ENCODE measurements around the gene CAMSAP1.
A peak's percentile ranks its signal among the peaks of the same experiment; 100 is the strongest.
"Not testable (repeated sequence)": the region's sequence is repeated elsewhere in the genome, so short reads cannot be mapped to it uniquely, and the experiment has no call there.

The CAMSAP1 gene

DNA sequence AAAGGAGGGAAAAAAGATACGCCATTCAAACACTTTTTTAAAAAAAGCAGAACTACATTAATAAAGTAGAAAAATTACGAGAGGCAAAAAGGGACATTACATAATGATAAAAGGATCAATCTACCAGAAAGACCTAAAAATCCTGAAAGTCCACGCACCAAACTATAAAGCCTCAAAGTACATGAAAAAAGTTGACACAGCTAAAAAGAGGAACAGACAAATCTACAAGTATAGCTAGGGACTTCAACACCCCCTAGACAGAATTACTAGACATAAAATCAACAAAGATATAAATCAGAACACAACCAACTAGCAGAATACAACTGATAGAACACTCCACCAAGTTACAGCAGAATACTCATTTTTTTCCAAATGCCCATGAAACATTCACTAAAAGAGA, 11.1 kb downstream of the CAMSAP1 start:
- no peak for DNase-seq

GRCh38 chr9:135895202-135895848, 12.0 kb downstream of the CAMSAP1 start:
- no peak for DNase-seq

DNA sequence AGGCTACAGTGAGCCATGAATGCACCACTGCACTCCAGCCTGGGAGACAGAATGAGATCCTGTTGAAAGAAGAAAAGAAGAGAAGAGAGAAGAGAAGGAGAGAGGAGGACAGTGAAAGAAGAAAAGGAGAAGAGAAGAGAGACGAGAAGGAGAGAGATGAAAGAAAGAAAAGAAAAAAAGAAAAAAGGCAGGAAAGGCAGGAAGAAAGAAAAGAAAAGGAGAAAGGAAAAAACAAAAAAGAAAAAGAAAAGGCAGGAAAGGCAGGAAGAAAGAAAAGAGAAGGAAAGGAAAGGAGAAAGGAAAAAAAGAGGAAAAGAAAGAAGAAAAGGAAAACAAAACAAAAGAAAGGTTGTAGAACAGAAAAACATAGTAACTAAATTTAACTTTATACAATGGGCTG, 14.2 kb downstream of the CAMSAP1 start:
- DNase-seq = no peak

- DNase-seq = not testable (repeated sequence)
These were observed 15.0 kb downstream of the CAMSAP1 start for GRCh38 chr9:135892327-135892726.

GRCh38 chr9:135891027-135891631, 16.2 kb downstream of the CAMSAP1 start:
- no peak for DNase-seq

GRCh38 chr9:135890190-135891026, 16.9 kb downstream of the CAMSAP1 start:
- DNase-seq = no peak

DNA sequence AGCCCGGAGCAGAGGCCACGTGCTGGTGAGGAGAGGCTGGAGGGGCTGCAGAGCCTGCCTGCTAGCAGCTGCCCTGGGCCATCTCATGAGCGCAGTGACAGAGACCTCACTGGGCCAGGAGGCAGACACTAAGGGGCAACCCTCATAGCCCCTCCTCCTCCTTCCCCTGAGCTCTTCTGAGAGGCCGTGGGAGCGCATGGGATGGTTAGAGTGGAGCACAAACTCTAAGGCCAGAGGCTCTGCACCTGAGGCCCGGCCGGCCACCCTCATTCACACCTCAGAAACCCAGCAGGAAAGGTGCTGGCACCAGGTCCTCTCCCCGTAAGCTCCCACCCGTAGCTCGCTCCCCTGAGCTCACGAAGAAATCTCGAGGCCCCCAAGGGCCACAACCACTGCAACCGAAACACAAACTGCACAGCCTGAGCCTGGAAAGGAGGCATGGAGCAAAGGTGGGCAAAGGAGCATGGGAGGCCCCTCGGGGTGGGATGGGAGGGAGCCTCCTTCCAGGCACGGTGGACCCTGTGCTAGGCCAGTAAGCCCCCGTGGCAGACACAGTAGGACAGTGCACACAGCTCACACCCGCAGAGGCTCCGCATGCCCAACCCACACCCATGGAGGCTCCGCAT, 17.7 kb downstream of the CAMSAP1 start:
- DNase-seq = no peak

DNA sequence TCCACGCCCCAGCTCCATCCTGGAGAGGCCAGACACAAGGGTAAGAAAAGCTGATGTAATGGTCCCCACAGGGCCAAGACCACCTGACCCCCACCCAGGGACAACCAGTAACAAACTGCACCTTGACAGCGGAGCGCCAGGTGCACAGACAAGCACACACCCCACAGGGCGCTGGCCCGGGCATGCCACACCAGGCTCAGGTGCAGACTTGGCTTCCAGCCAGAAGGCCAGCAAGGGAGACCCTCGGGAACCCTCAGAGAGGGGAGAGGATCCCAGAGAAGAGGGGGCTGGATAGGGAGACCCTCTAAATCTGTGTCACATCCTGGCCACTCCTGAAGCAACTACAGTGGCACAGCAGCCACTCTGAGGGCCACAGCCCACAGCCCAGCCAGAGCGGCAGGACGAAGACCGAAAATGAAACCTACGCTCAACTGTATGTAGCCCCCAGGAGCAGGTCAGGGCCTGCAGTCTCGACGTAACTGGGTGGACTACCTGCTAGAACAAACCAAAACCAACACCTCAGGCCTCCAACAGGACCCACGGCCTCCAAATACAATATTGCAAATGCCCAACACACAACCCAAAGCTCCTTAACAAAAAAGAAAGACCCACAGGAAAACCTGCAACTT, 18.5 kb downstream of the CAMSAP1 start:
- no peak for DNase-seq

- no peak for DNase-seq
These were observed 19.1 kb downstream of the CAMSAP1 start for GRCh38 chr9:135888126-135888765.

GRCh38 chr9:135887585-135888050, 19.7 kb downstream of the CAMSAP1 start:
- peak; percentile 55 for DNase-seq

- no peak for DNase-seq
These were observed 20.3 kb downstream of the CAMSAP1 start for GRCh38 chr9:135887021-135887507.

DNA sequence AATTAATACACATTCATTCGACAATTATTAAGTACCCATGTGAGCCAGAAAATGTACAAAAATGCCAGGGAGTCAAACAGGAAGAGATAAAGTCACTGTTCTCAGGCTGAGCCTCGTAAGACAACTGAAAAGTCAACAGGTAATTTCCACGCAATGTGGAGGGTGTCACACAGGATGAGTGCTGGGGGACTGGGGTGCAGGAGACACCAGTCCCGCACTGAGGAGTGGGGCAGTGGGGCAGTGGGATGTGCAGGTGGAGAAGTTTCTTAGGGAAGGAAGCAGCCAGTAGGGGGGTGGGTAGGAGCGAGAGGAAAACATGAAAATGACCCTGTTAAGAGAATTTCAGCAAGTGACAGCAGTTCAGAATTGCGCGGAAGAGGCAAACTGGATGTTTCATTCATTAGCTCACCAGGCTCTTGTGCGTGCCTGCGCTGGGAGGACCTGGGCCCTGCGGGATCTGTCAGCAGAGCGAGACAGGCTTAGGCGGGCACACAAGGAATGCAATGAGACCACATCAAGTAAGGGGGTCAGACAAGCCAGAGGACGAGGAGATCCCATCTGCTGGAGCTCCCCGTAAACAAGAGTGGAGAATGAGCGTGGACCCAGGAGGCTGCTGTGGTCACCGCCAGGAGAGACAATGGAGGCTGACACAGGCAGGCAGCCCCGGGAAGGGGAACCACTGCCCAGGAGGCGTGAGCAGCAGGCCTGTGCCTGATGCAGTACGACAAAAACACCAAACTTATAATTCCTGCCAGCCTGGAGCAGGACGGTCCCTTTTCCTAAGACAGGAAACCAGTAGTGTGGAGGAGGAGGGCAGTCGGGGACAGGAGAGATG, 21.0 kb downstream of the CAMSAP1 start:
- DNase-seq = no peak

DNA sequence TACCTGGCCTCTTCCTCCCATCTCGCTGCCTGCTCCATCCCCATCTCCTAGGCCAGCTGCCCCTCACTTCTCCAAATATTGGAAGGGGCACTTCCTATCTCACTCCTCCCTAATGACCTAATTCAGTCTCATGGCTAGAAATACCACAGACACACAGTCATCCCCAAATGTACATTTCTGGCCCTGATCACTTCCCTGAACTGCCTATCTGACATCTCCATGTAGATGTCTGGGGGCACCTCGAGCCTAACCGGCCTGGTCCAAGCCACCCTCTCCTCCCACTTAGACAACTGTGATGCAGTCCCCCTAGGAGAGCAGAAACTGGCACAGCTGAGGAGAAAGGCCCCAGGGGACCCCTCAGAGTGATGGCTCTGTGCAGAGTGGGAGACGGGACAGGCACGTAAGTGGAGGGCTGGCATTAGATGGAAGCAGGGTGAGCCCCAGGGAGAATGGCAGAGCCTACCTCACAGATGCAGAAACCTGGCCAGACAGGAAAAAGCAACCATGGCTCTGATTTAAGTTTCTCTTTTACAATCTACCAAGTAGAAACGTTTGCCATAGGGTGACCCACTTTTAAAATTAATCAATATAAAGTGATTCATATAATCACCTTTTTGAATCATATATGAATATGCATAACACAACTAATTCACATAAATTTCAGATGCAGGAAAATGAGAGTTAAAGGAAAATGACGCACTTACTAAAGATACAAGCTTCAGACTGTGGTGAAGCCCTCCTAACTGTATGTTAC, 22.1 kb downstream of the CAMSAP1 start:
- DNase-seq = no peak

GRCh38 chr9:135884328-135885035, 22.9 kb downstream of the CAMSAP1 start:
- no peak for DNase-seq

- no peak for DNase-seq
These were observed 23.8 kb downstream of the CAMSAP1 start for GRCh38 chr9:135883410-135884089.

DNA sequence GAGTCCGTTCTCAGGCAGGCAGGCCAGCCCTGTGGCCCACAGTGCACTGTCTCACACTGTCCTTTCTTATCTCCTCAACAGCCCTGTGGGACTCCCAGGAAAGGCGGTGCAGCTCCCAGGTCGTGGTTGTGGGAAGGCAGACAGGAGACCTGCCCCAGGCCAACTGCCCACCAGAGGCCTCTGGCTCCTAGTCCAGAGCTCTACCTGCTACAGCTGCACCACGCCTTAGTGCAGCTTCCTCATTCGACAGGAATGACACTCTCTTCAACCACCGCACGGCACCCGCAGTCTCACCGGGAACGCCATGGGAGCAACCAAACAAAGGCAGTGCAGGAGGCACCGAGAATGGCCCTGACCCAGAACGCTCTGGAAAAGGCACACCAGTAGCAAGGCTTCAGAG, 25.3 kb downstream of the CAMSAP1 start:
- no peak for DNase-seq

- no peak for DNase-seq
These were observed 26.9 kb downstream of the CAMSAP1 start for GRCh38 chr9:135880438-135880837.

- no peak for DNase-seq
These were observed 27.7 kb downstream of the CAMSAP1 start for GRCh38 chr9:135879619-135880018.

DNA sequence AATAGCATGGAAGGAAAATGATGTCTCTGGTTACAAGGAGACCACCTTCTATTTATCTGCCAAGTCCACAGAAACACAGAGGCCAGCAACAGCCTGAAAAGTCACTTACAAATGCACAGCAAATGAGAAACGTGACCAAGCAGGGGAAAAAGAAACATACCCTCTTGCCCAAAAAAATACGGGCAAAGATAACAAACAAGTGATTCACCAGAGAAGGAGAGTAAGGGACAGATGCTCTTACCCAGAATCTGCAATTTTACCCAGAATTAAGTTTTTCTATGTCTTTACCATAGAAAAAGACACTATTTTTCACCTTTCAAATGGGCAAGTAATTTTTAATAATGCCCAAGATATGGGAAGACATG, 28.1 kb downstream of the CAMSAP1 start:
- DNase-seq = no peak

All from stimulated activated CD4-positive, alpha-beta T cell treated with anti-CD3 and anti-CD28 coated beads, Interleukin-4, amount 100 ng/mL, for 24 hours (primary cell).